Measurements from ENCODE around the gene MYO1B. TPM values are rescaled to one million over a fixed set of nuclear protein-coding genes. Genes with fewer than 3 reads are reported as not detected.

MYO1B gene
- total and polyA plus RNA-seq, 2 of the 8 experiments (the other 6 are each of a cell fraction or from before 2014, with no cell fraction given): 15.5 to 61.2 TPM

- Histone ChIP-seq H2AK5ac (ENCODE audit: low read depth, low read length) (peak overlapping the region; percentile 18; the same call in 1 of the 2 replicates), H2BK15ac (ENCODE audit: low read length) (no peak overlapping the region), H3K4me1 (replicated peaks in 1 of 4; ENCODE audit: control insufficient read depth in 3 of 4, insufficient read depth in 4 of 4, low read length in 3 of 4) (peaks cover 0 to 20% (median 12%) of the 10 kb centered on the region in 4 experiments; a peak in 5 of 7 replicates), H3K4me3 (ENCODE audit: extremely low read depth in 1 of 4, insufficient read depth in 2 of 4, low read depth in 3 of 4, low read length in 4 of 4) (no peak overlapping the region), H3K18ac (ENCODE audit: extremely low read depth, low read length) (peak overlapping the region; percentile 53; the same call in 1 of the 2 replicates), H4K5ac (ENCODE audit: insufficient read length, low read depth, low read length) (no peak overlapping the region), H2AFZ (ENCODE audit: low read length) (no peak overlapping the region), H3K14ac (ENCODE audit: insufficient read length) (no peak overlapping the region), H3K79me1 (ENCODE audit: low read depth, low read length) (peaks cover 12% of the 10 kb centered on the region), H3K79me2 (ENCODE audit: control insufficient read depth in 1 of 2, insufficient read depth in 2 of 2, low read length in 2 of 2) (peaks cover 7 to 100% of the 10 kb centered on the region in 2 experiments), H3K9ac (replicated peaks in 1 of 4; ENCODE audit: extremely low read depth in 1 of 4, low read depth in 3 of 4, low read length in 3 of 4) (no peak overlapping the region), H4K20me1 (replicated peaks in 1 of 2; ENCODE audit: control insufficient read depth in 1 of 2, insufficient read depth in 2 of 2, low read length in 2 of 2) (peaks cover 4 to 19% of the 10 kb centered on the region in 2 experiments), H3K4me2 (ENCODE audit: insufficient read depth in 1 of 2, low read depth in 2 of 2, low read length in 2 of 2) (no peak overlapping the region), H3K36me3 (ENCODE audit: control insufficient read depth in 2 of 4, insufficient read depth in 4 of 4, low read length in 3 of 4) (no peaks in the 10 kb centered on the region), H4K8ac (ENCODE audit: extremely low read depth, insufficient read depth, low read length) (no peak overlapping the region), H2BK120ac (replicated peaks; ENCODE audit: low read depth, low read length) (no peak overlapping the region), H2BK20ac (ENCODE audit: low read length) (no peak overlapping the region), H3K56ac (replicated peaks; ENCODE audit: insufficient read length, low read depth, low read length) (no peak overlapping the region), H3K23me2 (ENCODE audit: low read depth, low read length) (no peaks in the 10 kb centered on the region), H4K91ac (replicated peaks; ENCODE audit: insufficient read length, low read length) (no peak overlapping the region), H2BK12ac (ENCODE audit: low read depth, low read length) (no peak overlapping the region), H3K23ac (ENCODE audit: insufficient read length) (no peak overlapping the region), H2BK5ac (ENCODE audit: low read depth, low read length) (no peak overlapping the region), H3K27ac (ENCODE audit: low read depth, low read length) (no peak overlapping the region), H3K27me3 (replicated peaks in 1 of 4; ENCODE audit: control insufficient read depth in 3 of 4, extremely low read depth in 1 of 4, insufficient read depth in 3 of 4, low read length in 3 of 4) (no peaks in the 10 kb centered on the region), H3K9me3 (ENCODE audit: insufficient read depth in 2 of 2, low read depth in 1 of 2, low read length in 1 of 2) (no peaks in the 10 kb centered on the region), H3K4ac (replicated peaks; ENCODE audit: insufficient read length, low read depth, low read length) (no peak overlapping the region)
- POLR2A ChIA-PET (ENCODE audit: partially characterized antibody): interaction anchor here (1.0 to 2.0 kb wide), 4 partner anchors 10 to 22 kb away, joined by 3 to 8 read pairs (median 4); no protein-coding TSS in a partner anchor
- DNase-seq (ENCODE audit: low read depth in 1 of 2, low spot score in 2 of 2) (no peak), FAIRE-seq (no peak)
- CTCF ChIA-PET (ENCODE audit: partially characterized antibody): interaction anchor here (0.6 to 3.3 kb wide), 6 partner anchors 10 to 247 kb away, joined by 3 to 10 read pairs (median 4); no protein-coding TSS in a partner anchor
- 89% methylated on average over 15 of the region's 15 CpGs; no CpG with 5 or more reads in 1 of the 2 experiments for WGBS, 2 experiments (ENCODE audit: extremely low coverage in 1 of 2, insufficient coverage in 1 of 2, insufficient read length in 1 of 2, insufficient replicate concordance in 2 of 2, low coverage in 1 of 2, low lambda C conversion rate in 2 of 2, missing lambda C conversion rate in 1 of 2)
- TF ChIP-seq SAP30 (IDR thresholded peaks at IDR 0.05; ENCODE audit: insufficient read depth, insufficient replicate concordance, low read length): no peak
- no peak for TF ChIP-seq SUZ12 (IDR thresholded peaks at IDR 0.05; ENCODE audit: low read length)
- TF ChIP-seq CTCF (IDR thresholded peaks at IDR 0.05; ENCODE audit: control extremely low read depth in 1 of 3, insufficient read depth in 1 of 3, low read depth in 1 of 3, low read length in 3 of 3): no peak
- no peak for TF ChIP-seq RXRA (IDR thresholded peaks at IDR 0.05; ENCODE audit: insufficient read depth, low read depth, low read length)
- no peak for TF ChIP-seq TBP (IDR thresholded peaks at IDR 0.05; ENCODE audit: low read depth, low read length)
- no peak for TF ChIP-seq SIN3A (conservative IDR thresholded peaks at IDR 0.05 in 1 of 2, IDR thresholded peaks at IDR 0.05 in 1 of 2; ENCODE audit: low read depth in 1 of 2, low read length in 2 of 2)
- TF ChIP-seq PHF8 (conservative IDR thresholded peaks at IDR 0.05; ENCODE audit: low read depth, low read length): no peak
- no peak for TF ChIP-seq CREB1 (IDR thresholded peaks at IDR 0.05)
Measured at GRCh38 chr2:191265311-191266170, 20.3 kb downstream of the MYO1B start.

Data from H1 (cell line).